Ovary (tissue), 9 donors: ENCODE data around the gene SAMMSON. TPM values are rescaled to one million over a fixed set of nuclear protein-coding genes. Genes with fewer than 3 reads are reported as not detected.

Source experiments
- DNase-seq, 5 donors: peaks; one replicate each; pipeline ENCODE4 v3.0.0-alpha.2; 2019 to 2020
- H3K27ac ChIP-seq, 2 donors: fragments of 200-600 bp; one replicate each; pipeline versions ENCODE4 v1.5.1 to v1.8.0; 2019 to 2022
- H3K27me3 ChIP-seq: fragments of 200-600 bp; one replicate; pipeline ENCODE4 v1.8.0; 2022
- H3K36me3 ChIP-seq: fragments of 200-600 bp; sonication (generic); one replicate; pipeline ENCODE4 v1.5.1; 2019
- H3K4me1 ChIP-seq: one replicate; pipeline ENCODE4 v1.8.1; 2013; ENCODE audit warnings: mild to moderate bottlenecking, moderate library complexity; ENCODE audit not compliant: insufficient read depth
- H3K4me3 ChIP-seq: fragments of 200-600 bp; sonication (generic); one replicate; pipeline ENCODE4 v1.5.1; 2017
- H3K9me3 ChIP-seq, 2 donors: fragments of 200-600 bp in 1 of 2; sonication (generic) in 1 of 2; one replicate each; pipeline versions ENCODE4 v1.5.1 to v1.8.1; 2013 to 2019; ENCODE audit warnings: mild to moderate bottlenecking in 1 of 2, moderate library complexity in 1 of 2
- EP300 ChIP-seq: sonication (generic); formaldehyde crosslinking; IDR thresholded peaks from one replicate; pipeline ENCODE4 v1.6.1; 2017; ENCODE audit warnings: antibody characterized with exemption
- POLR2A ChIP-seq: fragments of 450-650 bp; IDR thresholded peaks from one replicate; pipeline ENCODE4 v1.6.1; 2017; ENCODE audit warnings: antibody characterized with exemption, mild to moderate bottlenecking, moderate library complexity
- WGBS, 3 donors: extraction: QIAGEN DNeasy Blood & Tissue Kit in 1 of 3; methylation state at CpG; one replicate each; pipeline versions ENCODE4 v1.1.5 to v1.1.7; 2013 to 2017; 5-methylcytosine and 5-hydroxymethylcytosine counted together
- intact Hi-C, 4 donors: fragments of 100-400 bp; cut with DNase I; formaldehyde crosslinking; loops; one replicate each; pipeline versions ENCODE4 v1.11.0 to v1.15.1; 2022 to 2023
- polyA plus RNA-seq, 2 donors: library from polyadenylated mRNA; stranded (reverse); fragments of 200-250 nt in 1 of 2; fragments of 350-450 nt in 1 of 2; fragmentation: Illumina TruSeq in 1 of 2; extraction: RNeasy Lipid Tissue Mini Kit (QIAGEN cat#74804) in 1 of 2; gene quantifications; one replicate each; pipeline ENCODE4 v1.2.3, GENCODE V29; 2013 to 2014
- total RNA-seq, 7 donors: library from RNA; depleted of rRNA in 2 of 7; stranded (reverse); fragments of >200 nt in 2 of 7; fragmentation: NEBNext Ultra II Directional in 3 of 7; extraction: Animal tissue kit (Norgen Biotek cat#: 25700) in 3 of 7; gene quantifications; one replicate each; pipeline versions ENCODE4 v1.1.0 to v1.2.4, GENCODE V29; 2016 to 2023
- TF ChIP-seq, protein P1 (sequence below), 3 donors: fragments of 450-650 bp in 2 of 3; fragments of 200-600 bp in 1 of 3; IDR thresholded peaks; one replicate each; pipeline versions ENCODE4 v1.5.1 to v1.8.0; 2016 to 2022; ENCODE audit warnings: antibody characterized with exemption in 3 of 3, mild to moderate bottlenecking in 1 of 3
- donor health status: DM: no; HTN: no; CAD: no; lungs with moderate emphysema.
- donor health status: DM: no; HTN: no; CAD: no.
- donor health status: Bipolar disorder and iron deficiency.
- donor health status: DM: yes; HTN: yes; CAD: no.
- donor health status: DM: no; HTN: no; CAD: no.
- donor health status: DM: yes; HTN: yes; CAD: no.

The SAMMSON gene
- total and polyA plus RNA-seq, 9 donors, result 0.20 to 0.57 (median 0.31) TPM; not detected in 1

DNA sequence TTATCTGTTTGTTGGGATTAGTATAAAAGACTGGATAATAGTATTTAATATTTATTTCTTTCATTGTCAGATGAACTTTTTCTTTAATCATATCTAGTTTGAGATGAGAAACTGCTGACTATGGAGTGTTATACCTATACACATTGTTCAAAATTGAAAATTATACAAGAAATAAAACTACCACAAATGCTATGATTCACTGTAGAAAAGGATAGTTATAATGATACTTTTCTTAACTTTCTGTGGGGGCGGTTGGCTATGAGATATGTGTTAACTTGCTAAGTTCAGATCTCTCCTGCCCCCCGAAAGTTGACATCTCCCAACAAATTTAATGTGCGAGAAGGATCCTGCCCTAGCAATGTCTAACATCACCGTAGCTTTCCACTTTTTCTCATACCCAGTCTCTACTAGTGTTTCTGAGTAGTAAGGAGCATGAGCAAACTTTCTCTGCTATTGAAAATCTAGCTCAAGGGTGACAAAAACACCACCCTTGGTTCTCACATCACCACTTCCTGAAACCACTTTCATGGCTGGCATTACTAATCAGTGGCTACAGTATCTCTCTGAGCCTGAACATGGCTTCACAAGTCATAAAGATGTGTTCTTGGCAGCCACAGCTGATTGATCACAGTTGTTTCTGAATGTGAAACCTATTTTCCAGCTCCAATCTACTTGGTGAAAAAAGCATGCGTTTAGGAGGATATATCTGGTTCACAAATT is 15.8 kb upstream of the SAMMSON start:
- TF ChIP-seq POLR2A (no peak), EP300 (no peak)
- TF ChIP-seq, protein P1, sequence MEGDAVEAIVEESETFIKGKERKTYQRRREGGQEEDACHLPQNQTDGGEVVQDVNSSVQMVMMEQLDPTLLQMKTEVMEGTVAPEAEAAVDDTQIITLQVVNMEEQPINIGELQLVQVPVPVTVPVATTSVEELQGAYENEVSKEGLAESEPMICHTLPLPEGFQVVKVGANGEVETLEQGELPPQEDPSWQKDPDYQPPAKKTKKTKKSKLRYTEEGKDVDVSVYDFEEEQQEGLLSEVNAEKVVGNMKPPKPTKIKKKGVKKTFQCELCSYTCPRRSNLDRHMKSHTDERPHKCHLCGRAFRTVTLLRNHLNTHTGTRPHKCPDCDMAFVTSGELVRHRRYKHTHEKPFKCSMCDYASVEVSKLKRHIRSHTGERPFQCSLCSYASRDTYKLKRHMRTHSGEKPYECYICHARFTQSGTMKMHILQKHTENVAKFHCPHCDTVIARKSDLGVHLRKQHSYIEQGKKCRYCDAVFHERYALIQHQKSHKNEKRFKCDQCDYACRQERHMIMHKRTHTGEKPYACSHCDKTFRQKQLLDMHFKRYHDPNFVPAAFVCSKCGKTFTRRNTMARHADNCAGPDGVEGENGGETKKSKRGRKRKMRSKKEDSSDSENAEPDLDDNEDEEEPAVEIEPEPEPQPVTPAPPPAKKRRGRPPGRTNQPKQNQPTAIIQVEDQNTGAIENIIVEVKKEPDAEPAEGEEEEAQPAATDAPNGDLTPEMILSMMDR (IDR thresholded peaks at IDR 0.05), result no peak
- intact Hi-C loops, result no loop called here
- no peaks in the 10 kb centered on the region for H3K4me1 ChIP-seq
- H3K4me3 ChIP-seq, result no peak overlapping the region
- H3K27ac ChIP-seq, result no peak overlapping the region
- WGBS, 3 donors, result 80 to 82% (median 80%) methylated on average over 5 of the region's 5 CpGs
- H3K9me3 ChIP-seq, result no peaks in the 10 kb centered on the region
- no peaks in the 10 kb centered on the region for H3K36me3 ChIP-seq
- H3K27me3 ChIP-seq, result no peaks in the 10 kb centered on the region
- no peak for DNase-seq

DNA sequence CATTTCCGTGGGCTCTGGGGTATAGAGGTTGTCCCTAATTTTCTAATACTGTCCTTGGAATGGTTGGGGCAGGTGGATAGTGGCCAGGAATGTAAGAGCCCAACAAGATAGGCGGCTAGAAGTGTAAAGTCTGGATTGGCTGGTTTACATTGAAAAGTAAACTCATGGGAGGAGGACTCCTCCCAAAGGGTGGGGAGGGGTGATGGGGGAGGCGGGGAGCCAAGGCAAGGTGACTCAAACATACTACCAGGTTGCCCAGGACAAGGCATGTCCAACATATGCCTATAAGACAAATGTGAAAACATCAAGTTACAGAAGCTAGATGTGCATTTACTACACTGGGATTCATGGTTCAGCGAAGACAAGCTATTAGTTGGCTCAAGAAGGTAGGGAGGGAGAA is 14.3 kb upstream of the SAMMSON start:
- H3K36me3 ChIP-seq, result no peaks in the 10 kb centered on the region
- H3K9me3 ChIP-seq, result no peaks in the 10 kb centered on the region
- TF ChIP-seq, protein P1 (IDR thresholded peaks at IDR 0.05), result no peak
- no peak for TF ChIP-seq POLR2A
- no peak for TF ChIP-seq EP300
- WGBS, 3 donors, result 74 to 88% (median 76%) methylated on average over 4 of the region's 4 CpGs
- DNase-seq, result no peak
- no peaks in the 10 kb centered on the region for H3K27me3 ChIP-seq
- H3K27ac ChIP-seq, result no peak overlapping the region
- intact Hi-C loops, result no loop called here
- no peak overlapping the region for H3K4me3 ChIP-seq
- H3K4me1 ChIP-seq, result no peaks in the 10 kb centered on the region

DNA sequence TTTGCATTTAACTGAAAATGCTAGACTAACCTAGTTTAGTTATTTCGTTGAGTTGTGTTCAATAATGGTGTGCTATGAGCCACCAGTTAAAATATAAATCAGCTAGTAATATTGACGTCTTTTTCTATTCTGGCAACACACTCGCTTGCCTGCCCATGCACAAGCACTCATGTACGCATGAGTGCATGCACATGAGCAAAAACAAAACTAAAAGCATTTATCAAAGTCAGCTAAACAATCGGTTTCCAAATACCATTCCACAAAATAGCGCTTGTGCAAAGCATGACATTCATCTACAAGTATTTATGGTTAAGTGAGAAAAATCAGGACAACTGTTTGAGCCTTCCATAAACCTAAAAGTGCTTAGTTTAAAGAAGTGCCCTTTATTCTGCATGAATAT is 13.1 kb upstream of the SAMMSON start:
- H3K4me3 ChIP-seq, result no peak overlapping the region
- TF ChIP-seq POLR2A (no peak), EP300 (no peak)
- TF ChIP-seq, protein P1 (IDR thresholded peaks at IDR 0.05), result no peak
- H3K9me3 ChIP-seq, result no peaks in the 10 kb centered on the region
- no peaks in the 10 kb centered on the region for H3K27me3 ChIP-seq
- intact Hi-C loops, result no loop called here
- WGBS, 3 donors, result 88 to 91% (median 89%) methylated on average over 6 of the region's 6 CpGs
- H3K27ac ChIP-seq, result no peak overlapping the region
- no peaks in the 10 kb centered on the region for H3K4me1 ChIP-seq
- no peaks in the 10 kb centered on the region for H3K36me3 ChIP-seq
- DNase-seq, result no peak

DNA sequence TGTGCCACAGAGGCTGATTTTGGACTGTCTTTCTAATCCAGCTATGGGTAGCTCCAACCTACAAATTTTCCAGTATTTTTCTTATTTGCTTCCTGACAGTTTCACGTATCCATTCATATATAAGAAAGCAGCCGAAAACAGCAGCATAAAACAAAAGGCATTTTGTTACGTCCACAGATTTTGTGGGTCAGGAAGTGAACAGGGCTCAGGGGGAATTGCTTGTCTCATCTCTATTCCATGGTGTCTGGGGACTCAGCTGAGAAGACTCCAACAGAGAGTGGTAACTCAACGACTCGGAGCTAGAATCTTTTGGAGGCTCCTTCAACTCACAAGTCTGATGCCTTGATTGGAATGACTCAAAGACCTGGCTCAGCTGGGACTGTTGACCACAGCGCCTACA is 11.7 kb upstream of the SAMMSON start:
- no peak for TF ChIP-seq POLR2A
- no peak overlapping the region for H3K4me3 ChIP-seq
- H3K9me3 ChIP-seq, result no peaks in the 10 kb centered on the region
- no peak for DNase-seq
- no peaks in the 10 kb centered on the region for H3K27me3 ChIP-seq
- no peaks in the 10 kb centered on the region for H3K4me1 ChIP-seq
- H3K27ac ChIP-seq, result no peak overlapping the region
- intact Hi-C loops, result no loop called here
- no peaks in the 10 kb centered on the region for H3K36me3 ChIP-seq
- 79 to 85% (median 85%) methylated on average over 6 of the region's 6 CpGs for WGBS, 3 donors

DNA sequence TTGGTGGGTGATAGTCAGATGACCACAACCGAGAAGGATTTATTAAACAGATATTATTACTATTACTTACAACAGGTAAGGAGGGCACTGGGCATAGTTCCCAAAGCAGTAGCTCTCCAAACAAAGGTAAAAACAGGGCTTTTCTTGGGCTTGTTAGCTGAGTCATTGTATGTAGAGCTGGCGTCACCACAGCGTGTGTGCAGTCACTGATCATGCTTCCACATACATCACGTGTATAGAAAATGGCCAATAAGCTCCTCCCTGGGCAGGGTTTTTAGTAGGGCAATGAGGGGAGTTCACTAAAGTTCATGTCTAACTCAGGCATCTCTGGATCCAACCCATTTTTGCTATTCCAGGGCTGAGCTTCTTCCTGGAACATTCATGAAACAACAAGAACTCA is 5.8 kb upstream of the SAMMSON start:
- no peak for DNase-seq
- intact Hi-C loops, result no loop called here
- Histone ChIP-seq H3K27me3 (no peaks in the 10 kb centered on the region), H3K4me3 (no peak overlapping the region), H3K27ac (no peak overlapping the region), H3K4me1 (peaks cover 2% of the 10 kb centered on the region), H3K36me3 (no peaks in the 10 kb centered on the region), H3K9me3 (no peaks in the 10 kb centered on the region)
- TF ChIP-seq POLR2A, result no peak
- TF ChIP-seq EP300, result no peak
- TF ChIP-seq, protein P1 (IDR thresholded peaks at IDR 0.05), result no peak
- 93 to 94% (median 93%) methylated on average over 4 of the region's 4 CpGs for WGBS, 3 donors
